HG02884 (cell line): ENCODE results near the gene CACNA2D1.

ENCODE experiments used
- ATAC-seq: cut with Tn5 transposase; IDR thresholded peaks from one replicate; pipeline ENCODE4 v1.9.1; 2021; ENCODE audit warnings: mild to moderate bottlenecking, moderate library complexity; ENCODE audit not compliant: unreplicated experiment

The CACNA2D1 gene

DNA sequence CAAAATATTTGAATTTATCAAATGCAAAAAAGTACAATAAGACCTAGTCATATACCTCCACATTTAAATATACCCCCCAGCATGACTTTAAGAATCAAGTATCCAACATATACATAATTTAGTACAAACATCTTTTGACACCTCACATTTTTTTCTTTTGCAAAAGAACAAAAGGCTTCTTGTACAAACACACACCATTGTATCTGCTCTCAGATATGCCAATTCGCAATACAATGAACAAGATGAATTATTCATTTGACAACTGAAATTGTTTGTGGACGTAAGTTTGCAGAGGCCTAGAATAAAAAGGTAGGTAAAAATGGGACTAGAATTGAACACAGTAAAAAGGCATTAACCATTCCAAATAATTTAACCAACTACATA is 154.4 kb downstream of the CACNA2D1 start:
- no peak for ATAC-seq

GRCh38 chr7:82286798-82287140 is 156.8 kb downstream of the CACNA2D1 start:
- ATAC-seq: no peak

DNA sequence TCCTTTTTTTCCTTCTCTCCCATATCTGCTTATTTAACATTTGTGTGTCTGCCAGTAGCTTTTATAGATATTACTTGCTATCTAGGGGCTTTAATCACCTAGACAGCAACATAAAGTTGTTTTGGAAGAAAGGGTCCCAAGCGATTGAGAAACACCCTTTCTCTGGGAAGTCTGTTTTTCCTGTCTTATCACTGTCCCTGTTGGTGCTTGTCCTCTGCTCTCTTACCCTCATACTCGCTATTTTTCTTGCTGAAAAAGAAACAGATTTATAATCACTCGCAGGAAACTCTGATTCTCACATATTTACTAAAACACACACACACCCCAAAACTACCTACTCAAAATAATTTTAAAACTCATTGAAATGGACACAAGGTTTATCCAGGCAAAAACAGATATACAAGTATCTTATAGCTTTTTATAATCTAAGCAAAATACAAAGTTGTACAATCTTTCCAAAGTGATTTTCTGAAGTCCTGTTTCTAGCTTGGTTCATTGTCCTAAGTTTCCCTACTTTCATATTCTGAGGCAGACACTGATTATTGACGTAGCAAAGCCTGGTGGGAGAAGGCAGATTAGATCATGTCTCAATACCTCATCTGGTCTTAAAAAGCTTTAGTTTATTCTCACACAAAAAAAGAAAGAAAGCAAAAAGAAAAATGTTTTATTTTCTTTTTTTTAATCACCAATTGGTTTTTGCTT is 157.3 kb downstream of the CACNA2D1 start:
- ATAC-seq: no peak

DNA sequence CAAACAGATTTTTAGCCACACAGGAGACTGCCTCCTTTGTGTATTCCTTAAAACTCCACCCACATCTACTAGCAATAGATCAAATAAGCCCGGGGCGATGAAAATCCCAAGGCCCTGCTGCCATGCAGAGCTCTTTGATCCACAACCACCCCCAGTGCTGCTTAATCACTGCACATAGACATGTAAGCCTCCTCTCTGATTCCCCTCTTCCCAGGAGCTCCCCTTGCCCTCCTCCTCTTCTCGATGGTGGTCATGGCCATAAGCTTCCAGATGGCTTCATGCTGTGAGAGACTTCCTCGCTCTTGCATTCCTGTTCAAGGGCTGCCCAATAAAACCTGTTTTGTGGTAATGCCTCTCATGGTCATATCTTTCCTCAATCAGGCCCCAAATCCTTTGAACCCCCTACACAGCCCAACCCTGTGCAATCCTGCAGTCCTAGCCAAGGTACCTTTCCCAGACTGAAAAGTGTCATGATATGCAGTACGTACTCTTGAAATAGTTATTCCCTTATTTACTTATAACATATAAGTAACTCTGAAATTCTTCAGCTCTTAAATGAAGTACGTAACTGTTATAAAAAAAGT is 158.5 kb downstream of the CACNA2D1 start:
- ATAC-seq: no peak

DNA sequence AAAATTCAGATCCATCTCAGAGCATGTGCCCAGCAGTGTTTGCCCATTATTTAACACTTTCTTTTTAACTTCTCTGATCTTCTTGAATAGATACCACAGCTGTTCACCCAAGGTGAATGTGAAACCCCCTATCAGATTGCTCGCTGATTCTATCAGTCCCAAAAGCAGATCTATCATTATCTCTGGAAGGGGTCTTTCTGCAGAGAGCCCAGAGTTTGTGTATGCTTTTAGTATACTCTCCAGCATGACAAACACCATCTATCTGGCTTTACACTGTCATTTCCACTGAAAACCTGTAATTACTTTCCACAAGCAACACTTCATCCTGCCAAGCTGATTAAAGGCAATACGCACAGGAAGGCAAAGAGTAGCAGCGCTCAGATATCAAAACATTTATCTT is 168.2 kb downstream of the CACNA2D1 start:
- ATAC-seq: no peak

DNA sequence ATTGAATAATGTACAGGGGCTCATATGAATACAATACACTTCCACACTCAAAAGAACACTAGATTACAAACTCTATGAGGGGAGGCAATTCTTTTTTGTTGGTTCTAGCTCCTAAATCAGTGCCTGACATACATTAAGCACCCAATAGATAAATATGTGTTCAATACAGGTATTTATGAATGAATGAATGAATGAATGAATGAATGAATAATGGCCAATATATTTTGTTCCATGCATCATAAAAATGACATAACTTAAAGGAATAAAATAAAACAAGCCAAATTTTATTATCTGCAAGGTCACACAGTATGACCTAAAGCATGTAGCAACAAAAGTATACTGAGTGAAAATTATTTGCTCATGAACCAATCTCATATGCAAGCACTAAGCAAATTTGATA is 168.9 kb downstream of the CACNA2D1 start:
- ATAC-seq: no peak

GRCh38 chr7:82273886-82274285 is 169.7 kb downstream of the CACNA2D1 start:
- ATAC-seq: no peak

DNA sequence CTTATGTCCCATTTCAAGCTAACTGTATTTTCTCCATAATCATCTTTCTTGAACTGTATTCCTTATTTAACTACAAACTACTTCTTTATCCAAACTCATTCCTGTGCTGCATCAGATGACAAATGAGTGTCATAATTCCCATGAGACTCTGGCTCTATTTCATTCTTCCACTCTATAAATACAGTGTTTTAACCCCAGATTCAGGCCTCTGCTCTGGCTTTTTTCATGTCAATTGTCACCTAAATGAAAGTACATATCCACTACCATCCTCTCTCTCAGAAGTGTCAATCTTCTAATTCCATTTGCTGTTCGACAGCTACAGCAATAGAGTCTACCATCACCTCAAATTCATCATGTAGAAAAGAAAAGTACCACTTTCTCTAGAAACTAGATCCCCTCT is 172.7 kb downstream of the CACNA2D1 start:
- ATAC-seq: no peak

GRCh38 chr7:82268632-82269031 is 174.9 kb downstream of the CACNA2D1 start:
- no peak for ATAC-seq

DNA sequence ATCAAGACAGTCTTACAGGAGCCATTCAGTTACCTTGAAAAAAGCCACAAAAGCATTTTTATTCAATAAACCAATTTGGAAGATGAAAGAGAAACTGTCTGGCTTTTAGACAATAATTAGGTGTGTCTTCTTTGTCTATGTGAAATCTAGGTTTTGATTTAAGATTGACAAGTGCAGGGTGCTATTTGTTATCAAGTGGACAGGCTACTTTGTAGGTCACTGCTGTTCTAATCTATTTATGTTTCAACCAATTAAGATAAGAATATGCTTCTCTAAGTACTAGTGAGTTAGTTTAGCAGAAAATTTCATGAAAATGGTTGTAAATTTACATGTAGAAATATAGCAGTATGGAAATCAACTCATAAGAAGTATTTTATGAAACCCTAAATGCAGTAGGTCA is 177.5 kb downstream of the CACNA2D1 start:
- ATAC-seq: no peak

DNA sequence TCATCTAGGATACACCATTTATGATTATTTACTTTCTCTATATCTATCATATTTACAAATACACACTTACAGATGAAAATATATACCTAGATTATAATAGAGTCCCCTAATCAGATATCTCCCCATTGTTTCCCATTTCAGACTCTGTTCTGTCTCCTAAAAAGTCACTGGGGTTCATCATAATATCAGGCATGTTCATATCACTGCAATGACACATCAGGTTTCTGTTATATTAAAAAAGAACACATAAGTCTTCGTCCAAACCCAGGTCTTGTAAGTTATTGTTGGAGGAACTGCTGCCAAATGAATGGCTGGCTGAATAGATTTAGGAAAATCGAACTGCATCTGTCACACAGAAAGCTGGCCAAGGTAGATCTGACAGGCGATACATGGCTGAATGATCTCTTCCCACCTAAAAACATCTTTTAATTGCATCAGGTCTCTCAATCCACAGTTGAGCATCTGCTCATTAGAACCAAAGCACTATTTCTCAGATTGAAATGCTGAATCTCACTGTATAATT is 178.7 kb downstream of the CACNA2D1 start:
- ATAC-seq: no peak

GRCh38 chr7:82263920-82264782 is 179.4 kb downstream of the CACNA2D1 start:
- ATAC-seq: no peak

- ATAC-seq: no peak
Observed at GRCh38 chr7:82258181-82258580, 185.4 kb downstream of the CACNA2D1 start.

GRCh38 chr7:82257118-82257695 is 186.4 kb downstream of the CACNA2D1 start:
- no peak for ATAC-seq

GRCh38 chr7:82255706-82256105 is 187.9 kb downstream of the CACNA2D1 start:
- no peak for ATAC-seq

DNA sequence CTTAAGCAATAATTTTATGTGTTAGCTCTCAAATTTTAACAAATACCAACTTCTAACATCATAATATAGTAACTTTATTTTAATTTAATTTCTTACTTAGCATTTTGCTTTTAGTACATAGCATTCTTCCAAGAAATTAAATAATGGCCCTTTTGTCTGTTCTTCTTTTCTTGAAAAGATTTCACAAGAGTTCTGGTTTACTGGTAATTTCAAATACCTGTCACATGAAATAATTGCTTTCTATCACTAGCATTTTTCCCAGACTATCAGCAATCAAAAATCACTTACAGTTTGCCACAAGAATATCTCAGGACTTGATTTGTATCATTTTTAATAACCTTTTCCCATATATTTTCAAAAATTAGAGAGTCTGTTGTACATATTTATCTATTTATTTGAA is 193.0 kb downstream of the CACNA2D1 start:
- no peak for ATAC-seq

- no peak for ATAC-seq
Observed at GRCh38 chr7:82249979-82250378, 193.6 kb downstream of the CACNA2D1 start.

- ATAC-seq: no peak
Observed at GRCh38 chr7:82247814-82248433, 195.7 kb downstream of the CACNA2D1 start.

- no peak for ATAC-seq
Observed at GRCh38 chr7:82244947-82245517, 198.5 kb downstream of the CACNA2D1 start.

DNA sequence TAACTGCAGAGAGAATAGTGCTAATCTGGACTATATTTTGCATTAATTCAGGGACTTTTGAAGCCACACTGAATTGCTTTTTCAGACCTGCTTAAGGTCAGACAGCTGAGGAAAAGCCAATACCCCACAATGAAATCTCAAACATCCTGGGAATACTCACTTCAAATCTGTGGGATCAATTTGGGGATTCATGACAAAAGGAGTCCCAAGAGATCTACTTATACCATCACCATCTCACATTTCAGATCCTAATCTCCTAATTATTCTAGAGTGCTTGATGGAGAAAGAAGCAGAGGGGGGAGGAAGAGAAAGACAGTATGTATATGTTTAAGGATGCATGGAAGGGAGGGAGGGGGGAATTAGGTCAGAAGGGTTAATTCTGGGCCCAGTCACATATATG is 202.2 kb downstream of the CACNA2D1 start:
- no peak for ATAC-seq

DNA sequence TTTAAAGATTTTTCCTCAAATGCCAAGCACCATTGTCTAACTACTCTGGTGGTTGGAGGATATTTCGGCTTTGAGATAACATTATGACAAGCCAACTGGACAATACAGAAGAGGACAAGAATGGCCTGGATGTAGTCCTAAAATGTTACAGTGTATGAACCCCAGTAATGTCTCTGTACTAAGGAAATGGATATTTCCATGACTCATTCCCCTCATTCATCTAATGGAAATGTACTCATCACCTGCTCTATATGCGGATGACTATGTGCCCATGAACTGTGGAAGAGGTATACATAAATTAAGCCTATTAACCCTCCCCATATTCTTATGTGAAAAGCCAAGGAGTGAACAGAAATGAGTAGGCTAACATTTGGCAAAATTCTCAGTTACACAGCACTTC is 207.9 kb downstream of the CACNA2D1 start:
- no peak for ATAC-seq
